Common myeloid progenitor, CD34-positive (primary cell): ENCODE data around the gene SLC25A27.

Source experiments
- CTCF ChIA-PET: fragments of 350-600 bp; sonication (Branson Sonifier 250); formaldehyde crosslinking; loops from one replicate; lab custom pipeline; 2021; ENCODE audit warnings: antibody characterized with exemption; lab: Charles Lee
- POLR2A ChIA-PET: fragments of 350-600 bp; sonication (Branson Sonifier 250); formaldehyde crosslinking; loops from one replicate; lab custom pipeline; 2021; ENCODE audit warnings: antibody characterized with exemption; lab: Charles Lee
- DNase-seq, 3 donors: peaks; one replicate each; pipeline versions ENCODE4 v3.0.0 to v3.0.0-alpha.2; 2013
- H3K27ac ChIP-seq, 2 experiments: 1 replicate in 1 of 2; 2 replicates in 1 of 2; pipeline ENCODE4 v1.7.0; 2013; ENCODE audit warnings: inconsistent platforms in 2 of 2, low read length in 2 of 2, mild to moderate bottlenecking in 2 of 2, low read depth in 1 of 2, moderate library complexity in 1 of 2; ENCODE audit not compliant: severe bottlenecking in 2 of 2, insufficient read depth in 1 of 2, poor library complexity in 1 of 2
- H3K27me3 ChIP-seq, 5 experiments: replicated peaks in 2 of 5; 1 replicate in 3 of 5; 2 replicates in 2 of 5; pipeline versions ENCODE4 v1.6.1 to v1.7.0; 2013; ENCODE audit warnings: low read length in 4 of 5, mild to moderate bottlenecking in 2 of 5, moderate library complexity in 2 of 5, inconsistent platforms in 1 of 5; ENCODE audit not compliant: insufficient read depth in 5 of 5, control insufficient read depth in 4 of 5
- H3K36me3 ChIP-seq, 4 experiments: 1 replicate in 2 of 4; 2 replicates in 2 of 4; pipeline versions ENCODE4 v1.6.1 to v1.7.0; 2013; ENCODE audit warnings: low read length in 3 of 4, control low read depth in 1 of 4, mild to moderate bottlenecking in 1 of 4; ENCODE audit not compliant: control insufficient read depth in 4 of 4, insufficient read depth in 4 of 4
- H3K4me1 ChIP-seq, 4 experiments: 1 replicate in 3 of 4; 2 replicates in 1 of 4; pipeline versions ENCODE4 v1.6.1 to v1.7.1; 2013; ENCODE audit warnings: low read length in 3 of 4, mild to moderate bottlenecking in 3 of 4, control low read depth in 1 of 4, inconsistent platforms in 1 of 4, moderate library complexity in 1 of 4; ENCODE audit not compliant: control insufficient read depth in 4 of 4, insufficient read depth in 4 of 4; ENCODE audit errors: control extremely low read depth in 1 of 4
- H3K4me3 ChIP-seq, 7 experiments: 1 replicate in 4 of 7; 2 replicates in 3 of 7; pipeline versions ENCODE4 v1.5.1 to v1.7.0; 2013; ENCODE audit warnings: mild to moderate bottlenecking in 7 of 7, low read length in 6 of 7, moderate library complexity in 6 of 7, inconsistent platforms in 2 of 7, low read depth in 2 of 7, control low read depth in 1 of 7; ENCODE audit not compliant: insufficient read depth in 4 of 7, control insufficient read depth in 1 of 7; ENCODE audit errors: extremely low read depth in 1 of 7
- H3K9me3 ChIP-seq, 5 experiments: 1 replicate in 4 of 5; 2 replicates in 1 of 5; pipeline versions ENCODE4 v1.6.1 to v1.7.1; 2013; ENCODE audit warnings: low read length in 4 of 5, mild to moderate bottlenecking in 2 of 5, inconsistent platforms in 1 of 5, low read depth in 1 of 5, moderate library complexity in 1 of 5; ENCODE audit not compliant: control insufficient read depth in 4 of 5, insufficient read depth in 2 of 5; ENCODE audit errors: control extremely low read depth in 1 of 5
- WGBS: methylation state at CpG from one replicate; pipeline ENCODE4 v1.1.5; 2013; ENCODE audit not compliant: insufficient coverage; 5-methylcytosine and 5-hydroxymethylcytosine counted together

The SLC25A27 gene

GRCh38 chr6:46688117-46688965 is 35.6 kb downstream of the SLC25A27 start:
- DNase-seq, result no peak

GRCh38 chr6:46688966-46689335 is 36.2 kb downstream of the SLC25A27 start:
- no peaks in the 10 kb centered on the region for H3K4me1 ChIP-seq
- 98% methylated on average over 13 of the region's 13 CpGs for WGBS
- POLR2A ChIA-PET, result no interaction called here

More at GRCh38 chr6:46688117-46688965, 35.6 kb downstream of the SLC25A27 start:
- no peaks in the 10 kb centered on the region for H3K4me1 ChIP-seq
- no peaks in the 10 kb centered on the region for H3K36me3 ChIP-seq
- POLR2A ChIA-PET, result no interaction called here
- H3K27me3 ChIP-seq, result no peaks in the 10 kb centered on the region
- CTCF ChIA-PET, result no interaction called here
- no peak overlapping the region for H3K27ac ChIP-seq
- no peak overlapping the region for H3K4me3 ChIP-seq
- peaks cover 0 to 9% (median 3%) of the 10 kb centered on the region in 5 experiments for H3K9me3 ChIP-seq
- 93% methylated on average over 79 of the region's 85 CpGs for WGBS

GRCh38 chr6:46689657-46690056 is 36.9 kb downstream of the SLC25A27 start:
- 100% methylated on average over 3 of the region's 3 CpGs for WGBS
- CTCF ChIA-PET, result interaction anchor here (1.0 kb wide), 1 partner anchor 15 kb away, joined by 3 read pairs; no protein-coding TSS in a partner anchor

More at GRCh38 chr6:46688966-46689335, 36.2 kb downstream of the SLC25A27 start:
- Histone ChIP-seq H3K27ac (no peak overlapping the region), H3K4me3 (no peak overlapping the region), H3K27me3 (no peaks in the 10 kb centered on the region), H3K36me3 (no peaks in the 10 kb centered on the region), H3K9me3 (peaks cover 0 to 9% (median 3%) of the 10 kb centered on the region in 5 experiments)
- CTCF ChIA-PET, result no interaction called here
- DNase-seq, result no peak

GRCh38 chr6:46690141-46690755 is 37.5 kb downstream of the SLC25A27 start:
- Histone ChIP-seq H3K36me3 (no peaks in the 10 kb centered on the region), H3K4me3 (no peak overlapping the region), H3K4me1 (no peaks in the 10 kb centered on the region), H3K27me3 (no peaks in the 10 kb centered on the region), H3K9me3 (peaks cover 0 to 9% (median 3%) of the 10 kb centered on the region in 5 experiments), H3K27ac (no peak overlapping the region)
- no peak for DNase-seq
- POLR2A ChIA-PET, result no interaction called here
- 94% methylated on average over 2 of the region's 2 CpGs for WGBS
- CTCF ChIA-PET, result interaction anchor here (1.0 kb wide), 1 partner anchor 14 kb away, joined by 3 read pairs; no protein-coding TSS in a partner anchor

More at GRCh38 chr6:46689657-46690056, 36.9 kb downstream of the SLC25A27 start:
- POLR2A ChIA-PET, result no interaction called here
- Histone ChIP-seq H3K9me3 (peaks cover 0 to 9% (median 3%) of the 10 kb centered on the region in 5 experiments), H3K4me3 (no peak overlapping the region), H3K36me3 (no peaks in the 10 kb centered on the region), H3K4me1 (no peaks in the 10 kb centered on the region), H3K27ac (no peak overlapping the region), H3K27me3 (no peaks in the 10 kb centered on the region)
- DNase-seq, result no peak

GRCh38 chr6:46690911-46691451 is 38.2 kb downstream of the SLC25A27 start:
- WGBS, result no CpG with 5 or more reads among the region's 1 CpG
- ChIA-PET CTCF (no interaction called here), POLR2A (no interaction called here)
- no peak overlapping the region for H3K27ac ChIP-seq
- no peaks in the 10 kb centered on the region for H3K36me3 ChIP-seq
- DNase-seq, result no peak
- no peaks in the 10 kb centered on the region for H3K27me3 ChIP-seq
- peaks cover 0 to 9% (median 3%) of the 10 kb centered on the region in 5 experiments for H3K9me3 ChIP-seq
- H3K4me1 ChIP-seq, result no peaks in the 10 kb centered on the region
- H3K4me3 ChIP-seq, result no peak overlapping the region

- Histone ChIP-seq H3K36me3 (no peaks in the 10 kb centered on the region), H3K9me3 (no peaks in the 10 kb centered on the region), H3K4me1 (no peaks in the 10 kb centered on the region), H3K27ac (no peak overlapping the region), H3K27me3 (no peaks in the 10 kb centered on the region), H3K4me3 (no peak overlapping the region)
- WGBS, result no CpG with 5 or more reads among the region's 1 CpG
- no peak for DNase-seq
- ChIA-PET CTCF (no interaction called here), POLR2A (interaction anchor here (0.6 kb wide), 1 partner anchor 675 kb away, joined by 3 read pairs; no protein-coding TSS in a partner anchor)
Measured at GRCh38 chr6:46699970-46700369, 47.2 kb downstream of the SLC25A27 start.
